Cardiac muscle cell (in vitro differentiated cells and primary cell): ENCODE measurements around the gene SNX19. TPM values are rescaled to one million over a fixed set of nuclear protein-coding genes. Genes with fewer than 3 reads are reported as not detected.

ENCODE experiments used
- DNase-seq, 2 donors: peaks; one replicate each; pipeline versions ENCODE4 v3.0.0 to v3.0.0-alpha.2; 2010 to 2017; ENCODE audit warnings: low read depth in 1 of 2, low spot score in 1 of 2
- H3K27ac ChIP-seq: fragments of 200-600 bp; sonication (generic); 2 replicates; pipeline ENCODE4 v1.5.1; 2016
- H3K27me3 ChIP-seq: fragments of 200-600 bp; sonication (generic); 2 replicates; pipeline ENCODE4 v1.6.0; 2016; ENCODE audit warnings: control low read depth
- H3K36me3 ChIP-seq: fragments of 200-600 bp; sonication (generic); 2 replicates; pipeline ENCODE4 v1.5.1; 2016; ENCODE audit warnings: control low read depth
- H3K4me1 ChIP-seq: fragments of 200-600 bp; sonication (generic); 2 replicates; pipeline ENCODE4 v1.8.1; 2017; ENCODE audit warnings: low read depth, mild to moderate bottlenecking, mixed run types
- H3K4me3 ChIP-seq: fragments of 200-600 bp; sonication (generic); 2 replicates; pipeline ENCODE4 v1.5.1; 2016; ENCODE audit warnings: mild to moderate bottlenecking
- H3K9me3 ChIP-seq: fragments of 200-600 bp; sonication (generic); 2 replicates; pipeline ENCODE4 v1.5.1; 2017; ENCODE audit warnings: low read depth, mild to moderate bottlenecking, control low read depth
- polyA plus RNA-seq: library from polyadenylated mRNA; unstranded; fragments of >200 nt; fragmentation: Nextera tagmentation; extraction: Ambion mirVana; gene quantifications from 2 replicates; pipeline ENCODE4 v1.2.1, GENCODE V29; 2016
- total RNA-seq: library from RNA; depleted of rRNA; stranded (reverse); fragments of >200 nt; gene quantifications from 2 replicates; pipeline ENCODE4 v1.2.3, GENCODE V29; 2016
- TF ChIP-seq, protein P1 (sequence below): IDR thresholded peaks from 2 replicates; pipeline ENCODE4 v1.5.1; 2012; ENCODE audit warnings: low read depth, mild to moderate bottlenecking, low read length

Gene SNX19
- total and polyA plus RNA-seq, 2 experiments from 2014 or later, result 25.7 to 60.7 TPM

GRCh38 chr11:130906616-130907015 is 9.7 kb downstream of the SNX19 start:
- Histone ChIP-seq H3K4me1 (no peaks in the 10 kb centered on the region), H3K4me3 (no peak overlapping the region), H3K27ac (no peak overlapping the region), H3K36me3 (peaks cover 75% of the 10 kb centered on the region), H3K9me3 (no peaks in the 10 kb centered on the region), H3K27me3 (no peaks in the 10 kb centered on the region)
- TF ChIP-seq, protein P1, sequence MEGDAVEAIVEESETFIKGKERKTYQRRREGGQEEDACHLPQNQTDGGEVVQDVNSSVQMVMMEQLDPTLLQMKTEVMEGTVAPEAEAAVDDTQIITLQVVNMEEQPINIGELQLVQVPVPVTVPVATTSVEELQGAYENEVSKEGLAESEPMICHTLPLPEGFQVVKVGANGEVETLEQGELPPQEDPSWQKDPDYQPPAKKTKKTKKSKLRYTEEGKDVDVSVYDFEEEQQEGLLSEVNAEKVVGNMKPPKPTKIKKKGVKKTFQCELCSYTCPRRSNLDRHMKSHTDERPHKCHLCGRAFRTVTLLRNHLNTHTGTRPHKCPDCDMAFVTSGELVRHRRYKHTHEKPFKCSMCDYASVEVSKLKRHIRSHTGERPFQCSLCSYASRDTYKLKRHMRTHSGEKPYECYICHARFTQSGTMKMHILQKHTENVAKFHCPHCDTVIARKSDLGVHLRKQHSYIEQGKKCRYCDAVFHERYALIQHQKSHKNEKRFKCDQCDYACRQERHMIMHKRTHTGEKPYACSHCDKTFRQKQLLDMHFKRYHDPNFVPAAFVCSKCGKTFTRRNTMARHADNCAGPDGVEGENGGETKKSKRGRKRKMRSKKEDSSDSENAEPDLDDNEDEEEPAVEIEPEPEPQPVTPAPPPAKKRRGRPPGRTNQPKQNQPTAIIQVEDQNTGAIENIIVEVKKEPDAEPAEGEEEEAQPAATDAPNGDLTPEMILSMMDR, result no peak
- no peak for DNase-seq

- H3K36me3 ChIP-seq, result peaks cover 79% of the 10 kb centered on the region
- no peaks in the 10 kb centered on the region for H3K9me3 ChIP-seq
- H3K4me1 ChIP-seq, result no peaks in the 10 kb centered on the region
- H3K4me3 ChIP-seq, result no peak overlapping the region
- no peaks in the 10 kb centered on the region for H3K27me3 ChIP-seq
- TF ChIP-seq, protein P1, result no peak
- no peak for DNase-seq
- H3K27ac ChIP-seq, result no peak overlapping the region
Observed at GRCh38 chr11:130905512-130905911, 10.8 kb downstream of the SNX19 start.

GRCh38 chr11:130904380-130904779 is 11.9 kb downstream of the SNX19 start:
- peak in 1 of 2 donors; percentile 49 for DNase-seq
- TF ChIP-seq, protein P1, result peak; percentile 59
- Histone ChIP-seq H3K36me3 (peaks cover 78% of the 10 kb centered on the region), H3K4me3 (no peak overlapping the region), H3K9me3 (no peaks in the 10 kb centered on the region), H3K4me1 (no peaks in the 10 kb centered on the region), H3K27me3 (no peaks in the 10 kb centered on the region), H3K27ac (no peak overlapping the region)

DNA sequence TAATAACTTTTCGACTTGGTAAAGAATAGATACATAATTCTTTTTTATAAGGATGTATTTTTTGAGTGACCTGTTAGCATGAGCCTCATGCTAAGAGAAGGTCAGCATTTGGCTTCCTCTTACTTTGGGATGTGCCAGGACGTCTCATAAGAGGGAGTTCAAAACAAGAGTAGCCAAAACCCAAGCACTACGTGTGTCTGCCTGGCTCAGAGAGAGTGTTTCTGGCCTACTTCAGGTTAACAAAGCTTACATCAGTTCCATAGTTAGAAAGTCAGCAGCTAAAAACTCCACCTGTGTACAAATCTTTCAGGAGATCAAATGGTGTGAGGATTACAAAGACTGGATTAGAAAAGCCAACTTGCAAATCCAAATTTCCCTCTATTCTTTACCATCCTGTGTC is 13.9 kb downstream of the SNX19 start:
- H3K4me3 ChIP-seq, result no peak overlapping the region
- no peaks in the 10 kb centered on the region for H3K4me1 ChIP-seq
- H3K27ac ChIP-seq, result no peak overlapping the region
- peaks cover 75% of the 10 kb centered on the region for H3K36me3 ChIP-seq
- no peaks in the 10 kb centered on the region for H3K9me3 ChIP-seq
- no peaks in the 10 kb centered on the region for H3K27me3 ChIP-seq
- no peak for DNase-seq
- TF ChIP-seq, protein P1, result no peak

DNA sequence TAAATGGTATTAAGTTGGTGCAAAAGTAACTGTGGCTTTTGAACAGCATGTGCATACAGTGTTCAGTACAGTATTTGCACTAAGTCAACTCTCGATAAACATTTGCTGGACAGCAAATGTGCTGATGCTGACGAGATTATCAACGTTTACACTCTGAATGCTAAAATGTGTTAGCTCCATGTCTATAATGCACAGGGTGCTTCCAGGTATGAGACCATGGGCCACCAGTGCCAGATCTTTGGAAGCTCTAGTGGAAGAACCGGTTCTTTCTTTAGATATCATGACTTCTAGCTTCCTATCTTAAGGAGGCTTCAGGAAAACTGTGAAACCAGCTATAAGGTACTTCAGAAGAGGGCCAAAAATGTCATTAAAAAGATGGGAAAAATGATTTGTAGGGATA is 17.2 kb downstream of the SNX19 start:
- H3K36me3 ChIP-seq, result peaks cover 58% of the 10 kb centered on the region
- TF ChIP-seq, protein P1, result no peak
- no peak for DNase-seq

More for the DNA sequence above, 17.2 kb downstream of the SNX19 start:
- no peaks in the 10 kb centered on the region for H3K4me1 ChIP-seq
- H3K9me3 ChIP-seq, result no peaks in the 10 kb centered on the region
- no peak overlapping the region for H3K4me3 ChIP-seq
- no peak overlapping the region for H3K27ac ChIP-seq
- no peaks in the 10 kb centered on the region for H3K27me3 ChIP-seq
